Stimulated activated CD4-positive, alpha-beta T cell treated with anti-CD3 and anti-CD28 coated beads, Interleukin-12 subunit alpha, Interleukin-12 subunit beta, amount 100 ng/mL, for 24 hours (primary cell): Measurements from ENCODE around the gene TNKS2.
"Not testable (repeated sequence)": the region's sequence is repeated elsewhere in the genome, so short reads cannot be mapped to it uniquely, and the experiment has no call there.

Source experiments
- DNase-seq, 2 experiments: peaks; one replicate each; pipeline ENCODE4 v3.0.0-alpha.2; 2020; ENCODE audit warnings: low read depth in 2 of 2

Gene TNKS2

DNA sequence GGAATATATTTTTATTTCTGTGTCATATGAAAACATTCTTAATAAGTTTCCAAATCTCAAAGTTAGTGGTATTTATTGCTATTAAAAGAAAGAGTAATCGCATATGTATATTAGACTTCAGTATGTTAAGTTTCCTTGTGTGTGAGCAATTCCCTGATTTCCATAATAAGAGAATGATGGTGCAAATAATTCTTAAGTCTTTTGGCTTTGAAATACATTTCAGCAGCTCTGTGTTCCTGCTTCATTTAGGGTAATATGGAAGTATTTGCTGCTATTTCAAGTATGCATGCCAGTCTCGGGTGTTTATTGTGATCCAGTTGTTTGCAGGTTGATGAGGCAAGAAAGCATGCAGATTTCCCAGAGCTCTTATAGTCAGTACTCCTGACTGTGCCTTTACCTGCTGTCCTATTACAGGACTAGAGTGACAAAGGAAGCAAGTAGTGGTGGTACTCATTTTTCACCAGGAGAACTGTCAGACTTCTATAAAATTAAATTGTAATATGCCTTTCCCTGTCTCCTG, 67.4 kb downstream of the TNKS2 start:
- no peak for DNase-seq

DNA sequence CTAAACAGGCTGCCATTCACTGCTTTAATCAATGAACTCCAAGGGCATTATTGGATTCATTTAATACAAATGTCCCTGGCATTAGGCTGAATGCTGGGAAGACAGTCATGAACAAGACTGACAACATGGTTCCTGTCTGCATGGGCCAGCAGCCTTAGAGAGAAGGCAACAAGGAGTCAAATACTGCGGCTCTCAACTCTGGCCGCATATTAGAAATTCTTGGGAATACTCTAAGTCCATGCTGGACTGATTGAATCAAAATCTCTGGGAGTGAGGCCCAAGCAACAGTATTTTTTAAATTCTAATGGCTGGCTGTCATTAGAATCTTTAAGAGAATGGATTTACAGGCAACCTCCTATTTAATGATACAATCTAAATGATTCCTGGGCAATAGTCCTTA, 76.9 kb downstream of the TNKS2 start:
- no peak for DNase-seq

DNA sequence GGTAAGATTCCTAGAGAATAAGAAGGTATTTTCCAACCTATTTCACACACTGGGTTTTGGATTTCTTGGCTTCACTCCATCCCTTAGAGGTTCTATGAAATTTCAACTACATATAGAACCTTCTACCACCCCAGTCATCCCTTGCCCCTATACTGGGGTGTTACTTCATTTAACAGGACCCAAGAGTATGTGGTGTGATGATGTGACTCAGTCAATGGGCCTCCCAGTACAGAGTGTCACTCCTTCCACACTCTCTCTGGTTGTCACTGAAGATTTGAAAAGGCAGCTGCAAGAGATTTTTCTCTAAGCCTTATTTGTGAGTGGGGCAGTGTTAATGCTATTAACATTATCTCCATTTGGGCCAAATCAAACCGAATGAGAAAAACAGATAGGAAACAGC, 77.6 kb downstream of the TNKS2 start:
- DNase-seq = no peak

DNA sequence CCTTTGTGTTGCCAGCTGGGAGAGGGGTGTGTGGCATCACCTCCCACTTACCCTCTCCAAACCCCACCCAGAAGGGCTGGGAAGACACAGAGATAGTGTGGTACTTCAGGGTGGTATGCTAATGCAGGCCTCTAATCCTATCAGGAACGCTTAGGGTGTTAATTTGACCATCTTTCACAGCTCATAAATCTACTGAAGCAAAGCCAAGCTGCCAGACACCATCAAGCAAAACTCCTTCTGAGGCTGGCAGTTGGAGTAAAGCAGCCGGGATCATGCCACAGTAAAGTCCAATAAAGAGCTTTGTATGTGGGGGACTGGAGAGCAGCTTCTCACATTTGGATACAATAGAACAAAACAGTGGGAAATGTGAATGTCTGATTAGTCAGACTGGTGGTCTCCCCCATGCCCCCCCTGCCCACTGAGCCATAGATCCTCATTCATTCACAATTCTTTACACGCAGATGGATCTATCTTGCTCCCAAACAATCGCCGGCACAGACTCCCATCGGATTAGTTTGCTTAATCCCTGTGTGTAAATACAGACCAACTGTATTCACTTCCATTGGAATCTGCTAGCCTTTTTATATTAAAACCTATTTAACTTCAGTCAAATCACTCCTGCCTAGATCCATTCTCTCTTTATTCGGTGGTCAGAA, 81.4 kb downstream of the TNKS2 start:
- DNase-seq = no peak

DNA sequence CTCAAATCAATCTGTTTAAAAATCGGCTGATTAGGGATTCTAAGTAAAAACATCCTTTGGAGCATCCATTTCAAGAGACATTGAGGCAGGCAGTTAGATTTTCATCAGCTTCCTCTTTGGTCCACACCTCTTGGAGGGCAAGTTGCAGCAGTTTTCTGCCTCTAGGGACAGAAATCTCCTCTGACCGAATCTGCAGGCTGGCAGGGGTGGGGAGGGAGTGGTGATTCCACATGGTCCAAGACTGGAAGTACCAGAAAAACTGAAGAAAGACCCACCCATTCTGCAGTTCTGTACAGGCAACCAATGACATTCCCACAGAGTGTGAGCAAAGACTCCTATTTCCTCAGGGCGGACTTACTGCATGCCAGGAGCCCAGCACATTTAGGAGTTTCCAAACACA, 82.1 kb downstream of the TNKS2 start:
- no peak for DNase-seq

DNA sequence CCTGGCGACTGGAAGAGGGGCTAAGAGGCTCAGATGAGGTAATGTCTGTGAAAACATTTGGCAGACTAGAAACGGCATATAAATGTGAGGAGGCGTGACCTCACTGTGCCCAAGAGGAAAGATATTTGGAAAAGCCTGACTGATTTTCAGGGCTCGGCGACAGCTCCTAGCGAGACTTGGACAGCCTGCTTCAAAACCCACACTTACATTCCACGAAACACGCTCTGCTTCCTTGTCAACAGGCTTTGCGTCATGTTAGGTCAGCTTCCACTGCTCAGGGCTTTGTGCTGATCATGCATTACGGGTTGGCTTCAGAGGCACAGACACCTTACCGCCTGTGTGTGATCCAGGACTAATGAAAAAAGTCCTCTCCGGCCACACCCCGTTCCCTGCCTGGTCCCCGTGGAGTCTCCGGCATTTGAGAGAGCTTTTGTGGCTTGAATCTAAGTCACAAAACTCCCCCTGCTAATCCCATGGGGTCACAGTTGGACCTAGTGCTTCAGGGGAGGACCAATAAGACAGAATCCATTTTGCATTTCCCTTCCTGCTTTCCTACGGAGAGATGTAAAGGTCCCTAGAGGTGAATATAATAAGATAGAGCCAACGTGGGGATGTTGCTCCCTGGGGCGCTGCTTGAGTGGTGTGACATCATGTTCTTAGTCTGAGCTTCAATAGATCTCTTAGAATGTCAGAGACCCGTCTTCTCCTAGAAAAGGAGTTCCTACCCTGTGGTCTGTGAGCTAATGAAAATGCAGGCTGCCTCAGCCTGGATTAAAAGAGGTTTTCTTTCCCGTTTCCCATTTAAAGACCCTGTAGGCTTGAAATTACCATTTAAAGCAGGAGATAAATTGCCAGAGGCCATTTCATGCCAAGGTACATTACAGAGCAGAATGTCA, 85.6 kb downstream of the TNKS2 start:
- no peak for DNase-seq

DNA sequence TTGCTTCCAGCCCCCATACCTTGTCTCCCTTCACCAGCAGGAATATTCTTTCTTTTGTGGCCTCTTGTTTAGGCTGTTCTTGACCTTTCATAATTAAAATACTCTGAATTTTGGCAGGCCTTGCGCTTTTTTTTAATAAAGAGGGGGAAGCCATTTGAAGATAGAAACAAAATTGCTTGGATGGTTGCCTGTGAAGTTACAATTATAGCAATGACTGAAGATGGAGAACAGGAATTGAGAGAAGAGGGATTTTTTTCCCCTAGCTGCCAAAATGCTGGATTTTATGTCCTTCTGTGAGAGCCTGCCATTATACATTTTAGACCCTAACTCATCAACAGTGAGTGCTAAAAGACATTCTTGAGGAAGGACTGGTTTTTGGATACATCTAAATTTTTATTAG, 86.3 kb downstream of the TNKS2 start:
- DNase-seq = no peak

DNA sequence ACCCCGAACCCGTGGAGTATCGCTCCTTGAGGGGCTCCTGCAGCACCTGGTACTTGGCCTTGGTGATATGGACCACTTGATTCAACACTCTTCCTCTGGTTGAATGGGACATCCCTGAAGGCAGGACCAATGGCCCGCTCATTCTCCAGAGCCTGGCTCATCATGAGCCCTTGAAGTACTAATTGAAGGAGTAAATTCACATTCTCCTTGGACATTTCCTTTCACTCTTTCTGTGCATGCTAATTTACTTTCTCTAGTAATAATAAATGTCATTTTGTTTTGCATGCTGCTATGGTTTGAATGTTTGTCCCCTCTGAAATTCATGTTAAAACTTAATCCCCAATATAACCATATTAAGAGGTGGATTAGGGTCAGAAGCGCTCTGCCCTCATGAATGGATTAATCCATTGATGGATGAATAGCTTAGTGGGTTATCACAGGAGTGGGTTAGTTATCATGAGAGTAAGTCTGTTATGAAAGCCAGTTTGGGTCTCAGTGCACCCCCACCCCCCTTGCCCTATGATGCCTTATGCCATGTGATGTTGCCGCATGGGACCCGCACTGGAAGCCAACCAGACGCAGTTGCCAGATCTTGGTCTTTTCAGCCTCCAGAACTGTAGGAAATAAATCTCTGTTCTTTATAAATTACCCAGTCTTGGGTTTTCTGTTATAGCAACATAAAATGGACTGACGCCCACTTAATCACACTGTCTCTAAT, 87.3 kb downstream of the TNKS2 start:
- no peak for DNase-seq

DNA sequence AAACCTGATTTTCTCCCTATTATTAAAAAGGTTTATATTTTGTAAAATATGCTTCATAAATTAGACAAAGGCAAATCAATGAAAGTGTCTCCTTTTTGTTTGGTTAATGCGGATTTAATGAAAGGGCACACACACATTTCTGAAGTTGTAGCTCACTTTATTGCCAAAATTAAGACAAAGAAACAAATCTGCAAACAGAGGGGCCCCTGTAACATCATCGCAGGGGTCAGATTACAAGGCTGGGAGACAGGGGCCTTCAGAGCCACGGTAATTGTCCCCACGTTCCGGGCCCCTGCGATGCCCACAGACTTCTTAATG, 88.7 kb downstream of the TNKS2 start:
- no peak for DNase-seq

DNA sequence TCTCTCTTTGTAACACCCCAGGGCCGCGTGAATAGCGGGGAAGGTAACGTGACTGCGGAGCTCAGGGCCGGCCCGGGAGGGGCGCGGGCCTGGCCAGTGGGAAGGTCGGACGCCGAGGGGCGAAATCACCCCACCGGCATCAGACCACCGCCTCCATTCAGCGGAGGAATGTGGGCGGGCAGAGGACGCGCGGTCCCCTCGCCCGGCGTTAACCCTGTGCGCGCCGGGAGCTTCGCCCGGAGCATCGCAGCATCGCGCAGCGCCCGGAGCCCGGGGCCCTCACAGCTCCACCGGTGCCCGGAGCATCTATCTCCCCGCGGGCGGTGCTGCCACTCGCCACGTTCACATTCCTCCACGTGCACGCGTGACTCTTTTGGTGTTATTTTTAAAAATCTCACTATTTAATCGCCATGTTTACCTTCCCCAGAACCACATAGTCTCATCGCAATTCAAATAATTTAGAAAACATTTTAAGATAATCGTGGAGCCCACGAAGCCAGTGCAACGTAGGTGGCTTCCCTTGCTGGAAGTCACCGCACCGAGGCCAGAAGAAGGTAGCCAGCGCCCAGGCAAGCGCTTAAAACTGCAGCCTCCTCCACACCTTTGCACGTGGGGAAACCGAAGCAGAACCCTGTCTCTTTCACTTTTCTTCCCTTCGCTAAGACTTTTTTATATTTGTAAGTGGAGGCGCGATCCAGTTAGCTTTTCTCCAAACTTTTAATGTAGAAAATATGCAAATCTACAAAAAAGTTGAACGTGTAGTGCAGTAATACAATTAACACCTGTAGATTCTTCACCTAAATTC, 89.2 kb downstream of the TNKS2 start:
- peak in 1 of 2 experiments; percentile 11 for DNase-seq

DNA sequence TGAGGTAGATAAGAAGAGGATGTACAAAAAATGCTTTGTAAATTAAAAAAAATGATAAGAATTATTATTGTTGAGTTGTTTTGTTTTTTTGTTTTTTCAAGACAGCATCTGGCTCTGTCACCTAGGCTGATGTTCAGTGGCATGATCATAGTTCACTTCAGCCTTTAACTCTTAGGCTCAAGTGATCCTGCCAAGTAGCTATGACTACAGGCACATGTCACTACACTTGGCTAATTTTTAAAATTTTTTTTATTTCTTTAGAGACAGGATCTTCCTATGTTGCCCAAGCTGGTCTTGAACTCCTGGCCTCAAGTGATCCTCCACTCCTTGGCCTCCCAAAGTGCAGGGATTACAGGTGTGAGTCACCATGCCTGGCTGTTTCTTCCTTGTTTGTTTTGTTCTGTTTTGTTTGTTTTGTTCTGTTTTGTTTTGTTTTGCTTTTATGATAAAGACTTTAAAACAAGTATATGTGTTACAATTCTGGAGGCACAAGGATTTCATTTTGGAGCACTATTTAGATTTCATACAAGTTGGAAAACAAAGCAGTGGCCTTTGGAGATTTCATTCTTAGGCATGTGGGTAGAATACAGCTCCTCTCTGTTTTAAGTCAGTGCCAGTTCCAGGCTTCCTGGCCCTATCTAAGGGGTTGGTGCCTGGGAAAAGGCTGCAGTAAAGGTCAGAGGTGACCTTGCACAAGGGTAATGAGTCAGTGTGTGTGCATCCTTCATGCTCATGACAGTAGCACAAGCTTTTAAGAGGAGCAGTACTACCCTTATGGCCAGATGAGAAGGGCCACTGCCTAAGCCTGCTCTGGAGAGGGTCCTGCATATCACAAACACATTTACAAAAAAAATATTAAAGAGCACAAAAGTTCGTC, 93.1 kb downstream of the TNKS2 start:
- no peak for DNase-seq

DNA sequence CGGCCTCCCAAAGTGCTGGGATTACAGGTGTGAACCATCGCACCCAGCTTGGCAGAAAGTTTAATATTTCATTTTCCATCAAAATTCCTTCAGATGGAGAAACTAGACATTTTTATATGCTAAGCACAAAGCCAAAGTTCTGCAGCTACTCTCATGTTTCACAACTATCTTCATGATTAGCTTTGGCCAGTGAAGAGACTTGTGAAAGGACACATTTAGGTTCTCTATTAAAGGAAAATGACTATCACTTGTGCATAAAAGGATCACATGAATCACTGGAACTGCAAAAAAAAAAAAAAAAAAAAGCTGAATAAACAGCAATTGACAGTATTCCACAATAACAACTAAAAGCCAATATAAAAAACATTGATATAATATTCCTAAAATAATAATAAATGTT, 94.8 kb downstream of the TNKS2 start:
- DNase-seq = no peak

DNA sequence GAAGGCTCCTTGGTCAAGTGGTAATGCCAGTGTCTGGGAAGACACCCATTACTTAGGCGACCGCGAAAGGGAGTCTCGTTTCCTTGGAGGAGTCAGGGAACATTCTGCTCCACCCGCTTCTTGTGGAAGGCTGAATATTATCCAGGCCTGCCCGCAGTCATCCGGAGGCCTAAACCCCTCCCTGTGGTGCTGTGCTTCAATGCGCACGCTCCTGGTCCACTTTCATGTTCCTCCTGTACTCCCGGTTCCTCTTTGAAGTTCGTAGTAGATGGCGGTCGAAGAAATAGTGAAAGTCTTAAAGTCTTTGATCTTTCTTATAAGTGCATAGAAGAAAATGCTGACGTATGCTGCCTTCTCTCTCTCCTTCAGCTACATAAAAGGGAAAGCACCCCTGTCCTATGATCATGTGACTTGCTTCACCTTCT, 96.0 kb downstream of the TNKS2 start:
- DNase-seq = not testable (repeated sequence)

DNA sequence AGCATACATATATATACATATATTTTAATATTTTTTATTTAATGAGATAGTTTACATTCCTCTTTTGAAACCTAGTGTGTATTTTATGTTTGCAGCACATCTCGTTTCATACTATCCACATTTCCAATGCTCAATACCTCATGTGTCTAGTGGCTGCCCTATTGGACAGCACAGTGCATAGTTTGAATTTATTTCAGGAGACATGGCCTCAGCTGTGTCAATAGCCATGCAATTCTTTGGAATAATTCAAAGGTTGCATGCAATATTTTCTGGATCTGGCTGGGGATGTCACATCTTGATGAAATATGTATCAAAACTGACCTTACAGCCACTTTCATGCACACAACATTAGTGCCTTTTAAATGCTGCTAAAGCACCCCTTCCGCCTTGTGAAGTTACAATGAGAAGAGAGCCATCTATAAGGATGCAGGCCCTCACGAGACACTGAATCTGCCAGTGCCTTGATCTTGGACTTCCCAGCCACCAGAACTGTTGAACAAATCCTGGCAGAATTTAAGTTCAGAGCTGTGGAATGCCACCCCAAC, 98.1 kb downstream of the TNKS2 start:
- no peak for DNase-seq

DNA sequence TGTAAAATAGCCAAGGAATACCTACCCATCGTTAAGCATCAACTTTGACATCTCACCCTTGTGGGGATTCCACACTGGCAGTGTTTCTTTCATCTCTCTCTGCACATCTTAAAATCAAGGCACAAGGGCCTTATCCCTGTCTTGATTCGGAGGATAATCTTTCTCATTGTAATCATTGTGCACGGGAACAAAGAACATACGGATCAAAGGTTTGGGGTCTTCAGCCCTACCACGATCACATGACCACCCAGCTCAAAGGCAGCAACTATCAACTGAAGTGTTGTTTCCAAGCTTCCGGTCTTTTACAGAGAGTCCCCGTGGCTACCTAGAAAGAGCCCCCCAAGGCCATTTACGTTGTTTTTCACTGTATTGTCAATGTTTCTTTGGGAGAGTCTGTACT, 99.2 kb downstream of the TNKS2 start:
- no peak for DNase-seq

DNA sequence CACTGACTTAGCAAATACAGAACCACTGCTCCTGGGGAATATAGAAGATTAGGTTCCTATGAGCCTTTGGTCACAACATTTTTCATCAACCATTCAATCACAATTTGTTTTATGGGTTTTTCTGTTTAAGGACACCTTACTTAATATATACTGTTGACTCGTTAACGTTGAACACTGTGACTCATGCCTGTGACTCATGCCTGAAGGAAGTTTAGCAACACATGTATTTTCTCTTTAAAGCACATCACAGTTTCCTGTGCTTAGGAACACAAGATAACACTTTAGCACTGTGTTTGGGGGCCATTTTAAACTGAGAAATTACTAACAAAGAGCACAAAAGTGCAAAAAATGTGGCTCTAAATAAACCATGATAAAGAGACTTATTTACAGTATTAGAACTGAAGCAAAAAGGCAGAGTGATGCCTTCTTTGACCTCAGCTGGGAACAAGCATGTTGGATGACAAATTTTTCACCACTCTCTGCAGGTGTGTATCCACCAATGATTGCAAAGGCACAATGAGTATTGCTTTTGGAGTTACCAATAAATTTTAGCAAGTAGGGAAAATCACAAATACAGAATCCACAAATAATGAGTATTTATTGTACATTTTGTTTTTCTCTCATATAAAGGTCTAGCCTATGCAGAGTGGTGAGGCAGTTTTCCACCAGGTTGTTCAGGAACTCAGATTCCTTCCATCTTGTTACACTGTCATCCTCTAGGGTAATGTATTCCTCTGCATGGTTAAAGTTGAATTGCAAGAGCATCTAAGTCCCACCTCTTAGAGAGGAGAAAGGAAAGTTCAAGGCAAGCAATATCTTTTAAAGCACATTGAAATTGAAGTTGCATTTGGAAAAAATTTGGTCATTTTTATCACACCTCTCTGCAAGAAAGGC, 103.8 kb downstream of the TNKS2 start:
- peak in 1 of 2 experiments; percentile 41 for DNase-seq

DNA sequence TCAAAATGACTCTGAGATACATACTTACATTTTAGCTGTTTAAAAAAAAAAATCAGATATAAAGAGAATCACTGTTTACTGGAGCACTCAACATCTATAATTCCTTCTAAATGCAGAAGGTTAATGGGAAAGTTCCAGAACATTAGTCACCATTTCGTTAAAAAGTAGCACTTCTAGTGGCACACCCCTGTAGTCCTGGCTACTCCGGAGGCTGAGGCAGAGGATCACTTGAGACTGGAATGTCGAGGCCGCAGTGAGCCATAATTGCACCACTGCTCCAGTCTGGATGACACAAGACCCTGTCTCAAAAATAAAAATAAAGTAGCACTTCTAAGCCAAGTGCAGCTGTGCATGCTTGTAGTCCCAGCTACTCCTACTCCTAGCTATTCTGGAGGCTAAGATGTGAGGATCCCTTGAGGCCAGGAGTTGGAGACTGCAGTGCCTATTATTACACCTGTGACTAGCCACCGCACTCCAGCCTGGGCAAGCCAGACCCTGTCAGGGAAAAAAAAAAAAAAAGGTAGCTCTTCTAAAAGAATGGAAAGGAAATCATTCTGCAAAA, 108.9 kb downstream of the TNKS2 start:
- no peak for DNase-seq

DNA sequence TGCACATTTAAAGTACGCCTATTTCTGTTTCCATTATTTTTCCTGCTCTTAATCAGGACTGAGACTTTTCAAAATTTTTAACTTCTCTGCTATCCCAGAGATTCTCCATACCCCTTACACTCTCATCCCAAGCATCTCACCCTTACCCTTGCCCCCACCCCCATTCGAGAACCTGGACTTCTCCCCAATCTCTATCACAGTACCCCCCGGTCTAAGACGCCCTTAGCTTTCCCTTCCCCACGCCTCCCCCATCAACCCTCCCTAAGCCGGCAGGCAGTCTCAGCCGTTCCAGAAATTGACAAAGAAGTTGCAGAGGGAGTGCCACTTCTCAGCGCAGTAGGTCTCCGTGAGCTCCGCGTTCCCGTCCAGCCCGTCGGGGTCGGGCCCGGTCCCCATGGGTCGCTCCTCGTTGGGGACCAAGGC, 109.7 kb downstream of the TNKS2 start:
- DNase-seq = peak in 1 of 2 experiments; percentile 8
